NCI-H524 (cell line): ENCODE results near the gene H3-3A.

Experiments used
- DNase-seq, 2 experiments: peaks; one replicate each; lab custom pipeline; 2025; lab: John Stamatoyannopoulos, UW

The H3-3A gene

DNA sequence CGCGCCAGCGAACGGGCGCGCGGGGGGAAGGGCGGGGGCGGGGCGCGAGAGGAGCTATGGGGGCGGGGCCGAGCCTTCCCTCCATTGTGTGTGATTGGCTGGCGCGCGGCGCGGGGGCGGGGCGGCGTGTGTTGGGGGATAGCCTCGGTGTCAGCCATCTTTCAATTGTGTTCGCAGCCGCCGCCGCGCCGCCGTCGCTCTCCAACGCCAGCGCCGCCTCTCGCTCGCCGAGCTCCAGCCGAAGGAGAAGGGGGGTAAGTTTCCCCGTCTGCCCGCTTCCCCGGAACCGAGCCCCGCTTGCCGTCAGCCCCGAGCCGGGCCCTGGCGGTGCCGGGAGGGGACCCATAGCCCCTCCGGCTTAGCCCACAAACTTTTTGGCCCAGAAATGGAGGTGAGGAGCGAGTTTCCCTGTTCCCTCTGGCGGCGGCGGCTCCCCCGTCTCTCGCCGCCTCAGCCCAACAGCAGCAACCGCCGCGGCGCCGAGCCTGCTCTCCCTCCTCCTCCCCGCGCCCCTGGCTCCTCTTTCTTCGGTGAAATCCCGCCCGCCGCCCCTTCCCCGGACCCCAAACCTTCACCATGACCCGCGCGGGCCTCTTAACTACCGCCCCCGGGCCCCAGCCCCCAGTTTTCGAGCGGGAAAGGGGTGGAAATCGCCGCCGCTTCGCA, at the start of gene H3-3A:
H3-3A (plus strand) TSS at position 159 of the 666 bp plus-strand sequence. CDS start 1,636 bp downstream, outside the sequence.
- DNase-seq: peak; percentile 72 to 93

GRCh38 chr1:226017070-226017469, 45.4 kb upstream of the H3-3A start:
- DNase-seq: peak in 1 of 2 experiments; percentile 10

GRCh38 chr1:226019572-226019971, 42.9 kb upstream of the H3-3A start:
- DNase-seq: peak in 1 of 2 experiments; percentile 59

GRCh38 chr1:226021401-226021800, 41.1 kb upstream of the H3-3A start:
- DNase-seq: no peak

DNA sequence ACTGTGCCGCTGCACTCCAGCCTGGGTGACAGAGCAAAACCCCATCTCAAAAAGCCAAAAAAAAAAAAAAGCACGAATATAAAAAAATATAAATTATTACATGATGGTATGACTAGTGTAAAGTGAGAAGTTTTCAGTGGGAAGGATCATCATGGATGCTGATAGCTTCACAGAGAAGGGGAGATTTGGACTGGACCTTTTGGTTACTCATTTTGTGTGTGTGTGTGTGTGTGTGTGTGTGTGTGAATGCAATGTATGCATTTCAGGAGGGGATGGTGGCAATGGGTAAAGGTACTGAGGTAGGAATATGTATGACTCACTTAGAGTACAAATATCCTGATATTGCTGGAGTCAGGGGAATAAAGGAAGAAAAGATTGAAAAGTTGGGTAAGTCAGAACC, 40.7 kb upstream of the H3-3A start:
- no peak for DNase-seq

DNA sequence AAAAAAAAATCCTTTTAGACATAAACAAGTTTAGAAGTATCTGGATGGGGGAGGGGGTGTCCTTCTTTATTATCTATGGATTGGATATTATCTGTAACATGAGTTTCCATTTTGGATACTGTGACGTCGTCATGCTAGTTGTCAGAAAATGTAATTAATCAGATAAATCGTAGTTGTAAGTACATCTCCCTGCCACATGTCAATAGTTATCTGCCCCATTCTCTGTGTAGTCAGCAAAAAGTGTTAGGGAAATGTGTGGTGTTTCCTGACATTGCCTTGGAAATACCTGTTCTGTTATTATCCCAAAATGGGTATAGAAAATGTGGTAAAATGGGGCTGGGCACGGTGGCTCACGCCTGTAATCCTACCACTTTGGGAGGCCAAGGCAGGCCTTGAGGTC, 38.8 kb upstream of the H3-3A start:
- DNase-seq: no peak

DNA sequence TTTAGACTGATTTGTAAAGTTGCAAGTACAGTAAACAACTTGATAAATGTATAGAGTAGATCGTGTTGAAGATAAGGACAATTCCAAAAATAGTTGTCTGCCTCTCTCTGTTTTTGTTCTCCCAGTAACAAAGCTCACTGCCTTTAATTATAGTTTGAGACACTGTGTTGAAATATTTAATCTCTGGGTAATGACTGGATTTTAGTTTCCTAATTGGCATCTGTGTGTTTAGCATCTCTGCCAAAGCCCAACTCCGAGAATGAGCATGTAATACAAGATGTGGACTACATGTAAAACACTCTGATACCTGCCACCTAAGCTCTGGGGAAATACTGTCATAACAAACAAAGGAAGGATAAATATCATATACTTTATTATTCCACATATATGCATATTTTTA, 35.7 kb upstream of the H3-3A start:
- DNase-seq: no peak

- no peak for DNase-seq
These were observed 34.8 kb upstream of the H3-3A start for GRCh38 chr1:226027538-226028217.

GRCh38 chr1:226029093-226029496, 33.4 kb upstream of the H3-3A start:
- no peak for DNase-seq

DNA sequence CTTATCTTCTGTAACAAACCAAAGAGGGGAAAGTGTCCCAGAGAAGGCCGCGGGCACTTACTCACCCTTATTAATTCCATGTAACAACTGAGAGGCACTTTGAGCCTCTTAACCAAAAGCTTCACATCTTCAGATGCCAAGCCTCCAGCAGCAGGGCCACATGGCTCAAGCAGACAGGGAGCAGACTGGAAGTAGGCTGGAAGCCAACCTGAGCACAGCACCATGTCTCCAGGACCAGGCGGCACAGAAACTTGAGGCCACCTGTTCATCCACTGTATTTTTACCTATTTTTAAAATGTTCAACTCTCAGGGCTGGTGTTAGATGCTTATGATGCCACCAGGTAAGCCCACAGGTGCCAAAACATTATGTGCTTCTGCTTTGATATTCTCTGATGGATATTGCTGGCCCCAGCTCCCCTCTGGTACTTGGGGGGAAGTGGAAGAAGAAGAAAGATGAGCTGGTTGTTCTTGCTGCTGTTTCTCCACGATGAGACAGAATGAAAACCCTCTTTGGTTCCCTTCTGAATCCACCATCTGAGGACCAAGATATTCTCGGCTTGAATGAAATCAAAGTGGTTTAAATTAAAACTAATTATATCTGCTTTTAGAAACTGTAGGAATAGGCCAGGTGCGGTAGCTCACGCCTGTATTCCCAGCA, 32.8 kb upstream of the H3-3A start:
- DNase-seq: peak; percentile 58

GRCh38 chr1:226033582-226033981, 28.9 kb upstream of the H3-3A start:
- no peak for DNase-seq

DNA sequence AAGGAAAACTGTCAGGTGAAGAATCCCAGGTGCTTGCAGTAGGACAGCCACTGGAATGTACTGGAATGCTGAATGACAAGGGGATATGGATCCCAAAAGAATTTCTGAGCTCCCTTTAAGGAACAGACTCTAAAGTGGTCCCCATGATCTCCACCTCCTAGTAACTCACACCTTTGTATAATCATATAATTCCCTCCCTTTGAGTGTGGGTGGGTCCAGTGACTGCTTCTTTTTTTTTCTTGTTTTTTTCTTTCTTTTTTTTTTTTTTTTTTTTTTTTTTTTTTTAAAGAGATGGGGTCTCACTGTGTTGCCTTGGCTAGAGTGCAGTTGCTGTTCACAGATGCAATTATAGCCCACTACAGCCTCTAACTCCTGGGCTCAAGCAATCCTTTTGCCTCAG, 28.5 kb upstream of the H3-3A start:
- no peak for DNase-seq

- no peak for DNase-seq
These were observed 28.0 kb upstream of the H3-3A start for GRCh38 chr1:226034482-226034881.

- DNase-seq: no peak
These were observed 26.6 kb upstream of the H3-3A start for GRCh38 chr1:226035915-226036314.

DNA sequence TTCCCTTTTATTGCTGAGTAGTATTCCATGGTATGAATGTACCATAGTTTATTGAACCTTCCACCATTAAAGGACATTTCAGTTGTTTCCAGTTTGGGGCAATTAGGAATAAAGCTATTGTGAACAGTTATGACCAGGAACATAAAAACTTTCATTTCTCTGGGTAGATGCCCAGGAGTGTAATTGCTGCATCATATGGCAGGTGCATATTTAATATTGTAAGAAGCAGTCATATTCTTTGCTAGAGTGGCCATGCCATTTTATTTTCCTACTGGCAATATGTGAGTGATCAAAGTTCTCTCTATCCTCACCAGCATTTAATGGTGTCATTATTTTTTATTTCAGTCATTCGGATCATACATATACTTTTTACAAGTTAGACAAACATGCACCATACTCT, 23.9 kb upstream of the H3-3A start:
- no peak for DNase-seq

GRCh38 chr1:226041419-226041818, 21.1 kb upstream of the H3-3A start:
- DNase-seq: peak; percentile 20 to 59

- peak in 1 of 2 experiments; percentile 35 for DNase-seq
These were observed 17.9 kb upstream of the H3-3A start for GRCh38 chr1:226044514-226045101.

DNA sequence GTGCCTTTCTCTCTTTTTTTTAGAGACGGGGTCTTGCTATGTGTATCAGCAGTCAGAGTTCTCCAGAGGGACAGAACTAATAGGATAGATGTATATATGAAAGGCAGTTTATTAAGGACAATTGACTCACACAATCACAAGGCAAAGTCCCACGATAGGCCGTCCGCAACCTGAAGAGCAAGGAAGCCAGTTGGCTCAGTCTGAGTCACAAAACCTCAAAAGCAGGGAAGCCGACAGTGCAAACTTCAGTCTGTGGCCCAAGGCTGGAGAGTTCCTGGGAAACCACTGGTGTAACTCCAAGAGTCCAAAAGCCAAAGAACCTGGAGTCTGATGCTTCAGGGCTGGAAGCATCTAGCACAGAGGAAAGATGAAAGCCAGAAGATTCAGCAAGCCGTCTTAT, 16.3 kb upstream of the H3-3A start:
- DNase-seq: no peak

DNA sequence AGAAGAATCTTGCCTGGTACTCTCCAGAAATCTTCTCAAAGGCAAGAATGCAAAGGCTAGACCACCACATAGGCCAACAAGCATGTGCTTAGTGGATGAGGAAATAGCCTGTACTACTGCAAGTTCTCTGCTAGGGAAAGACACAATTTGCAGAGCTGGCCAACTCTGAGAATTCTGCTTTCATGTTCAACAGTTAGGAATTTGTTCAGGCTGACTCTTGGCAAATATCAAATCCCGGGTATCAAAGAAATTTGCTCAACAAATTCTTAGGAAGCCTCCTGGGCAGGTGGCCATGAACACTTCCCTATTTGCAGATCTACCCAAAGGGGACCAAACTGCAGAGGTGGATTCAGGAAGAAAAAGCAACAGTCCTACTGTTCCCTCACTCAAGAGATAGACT, 15.0 kb upstream of the H3-3A start:
- DNase-seq: no peak

DNA sequence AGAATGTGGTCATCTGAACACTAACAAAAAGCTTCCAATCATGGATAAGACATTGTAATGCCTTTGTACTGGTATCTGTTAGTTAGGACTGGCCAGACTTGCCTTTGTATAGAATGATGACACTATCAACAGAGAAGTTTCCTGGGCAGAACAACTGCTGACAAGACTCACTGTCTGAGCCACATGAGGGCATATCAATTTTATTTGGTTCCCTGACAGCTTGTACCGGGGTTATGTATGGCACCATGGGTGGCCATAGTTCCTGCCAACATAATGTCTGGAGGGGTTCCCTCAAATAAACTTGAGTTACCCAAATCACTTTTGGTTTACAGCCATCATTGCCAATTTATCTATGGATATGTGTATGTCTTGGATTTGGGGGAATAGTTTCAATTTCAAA, 13.6 kb upstream of the H3-3A start:
- no peak for DNase-seq

- no peak for DNase-seq
These were observed 12.4 kb upstream of the H3-3A start for GRCh38 chr1:226050133-226050532.

- DNase-seq: no peak
These were observed 11.2 kb upstream of the H3-3A start for GRCh38 chr1:226051365-226051764.

- no peak for DNase-seq
These were observed 10.5 kb upstream of the H3-3A start for GRCh38 chr1:226052061-226052460.
